ENCODE measurements around the gene UBE2N.

UBE2N gene

DNA sequence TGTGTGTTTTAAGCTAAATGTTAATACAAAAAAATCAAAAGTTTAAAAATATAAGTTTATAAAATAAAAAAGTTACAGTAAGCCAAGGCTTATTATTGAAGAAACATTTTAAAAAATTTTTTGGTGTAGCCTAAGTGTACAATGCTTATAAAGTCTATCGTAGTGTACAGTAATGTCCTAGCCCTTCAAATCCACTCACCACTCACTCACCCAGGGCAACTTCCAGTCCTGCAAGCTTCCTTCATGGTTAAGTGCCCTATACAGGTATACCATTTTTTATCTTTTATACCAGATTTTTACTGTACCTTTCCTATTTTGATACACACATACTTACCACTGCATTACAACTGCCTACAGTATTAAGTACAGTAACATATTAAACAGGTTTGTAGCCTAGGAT lies 11.9 kb downstream of the UBE2N start:
- no peak for TF ChIP-seq POLR2AphosphoS5 (IDR thresholded peaks at IDR 0.05; ENCODE audit: low read depth, low read length)
- TF ChIP-seq, protein P1, sequence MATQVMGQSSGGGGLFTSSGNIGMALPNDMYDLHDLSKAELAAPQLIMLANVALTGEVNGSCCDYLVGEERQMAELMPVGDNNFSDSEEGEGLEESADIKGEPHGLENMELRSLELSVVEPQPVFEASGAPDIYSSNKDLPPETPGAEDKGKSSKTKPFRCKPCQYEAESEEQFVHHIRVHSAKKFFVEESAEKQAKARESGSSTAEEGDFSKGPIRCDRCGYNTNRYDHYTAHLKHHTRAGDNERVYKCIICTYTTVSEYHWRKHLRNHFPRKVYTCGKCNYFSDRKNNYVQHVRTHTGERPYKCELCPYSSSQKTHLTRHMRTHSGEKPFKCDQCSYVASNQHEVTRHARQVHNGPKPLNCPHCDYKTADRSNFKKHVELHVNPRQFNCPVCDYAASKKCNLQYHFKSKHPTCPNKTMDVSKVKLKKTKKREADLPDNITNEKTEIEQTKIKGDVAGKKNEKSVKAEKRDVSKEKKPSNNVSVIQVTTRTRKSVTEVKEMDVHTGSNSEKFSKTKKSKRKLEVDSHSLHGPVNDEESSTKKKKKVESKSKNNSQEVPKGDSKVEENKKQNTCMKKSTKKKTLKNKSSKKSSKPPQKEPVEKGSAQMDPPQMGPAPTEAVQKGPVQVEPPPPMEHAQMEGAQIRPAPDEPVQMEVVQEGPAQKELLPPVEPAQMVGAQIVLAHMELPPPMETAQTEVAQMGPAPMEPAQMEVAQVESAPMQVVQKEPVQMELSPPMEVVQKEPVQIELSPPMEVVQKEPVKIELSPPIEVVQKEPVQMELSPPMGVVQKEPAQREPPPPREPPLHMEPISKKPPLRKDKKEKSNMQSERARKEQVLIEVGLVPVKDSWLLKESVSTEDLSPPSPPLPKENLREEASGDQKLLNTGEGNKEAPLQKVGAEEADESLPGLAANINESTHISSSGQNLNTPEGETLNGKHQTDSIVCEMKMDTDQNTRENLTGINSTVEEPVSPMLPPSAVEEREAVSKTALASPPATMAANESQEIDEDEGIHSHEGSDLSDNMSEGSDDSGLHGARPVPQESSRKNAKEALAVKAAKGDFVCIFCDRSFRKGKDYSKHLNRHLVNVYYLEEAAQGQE (IDR thresholded peaks at IDR 0.05; ENCODE audit: insufficient read depth in 1 of 2, low read depth in 2 of 2, low read length in 2 of 2): no peak
- TF ChIP-seq SIN3A (IDR thresholded peaks at IDR 0.05; ENCODE audit: borderline replicate concordance, insufficient read depth, low read length): no peak
- no peak for TF ChIP-seq FOXP2 (optimal IDR thresholded peaks at IDR 0.05; ENCODE audit: borderline replicate concordance, extremely low read depth, extremely low read length, insufficient read depth)
- no peak for TF ChIP-seq TAF1 (IDR thresholded peaks at IDR 0.05; ENCODE audit: borderline replicate concordance, insufficient read depth, low read length)

DNA sequence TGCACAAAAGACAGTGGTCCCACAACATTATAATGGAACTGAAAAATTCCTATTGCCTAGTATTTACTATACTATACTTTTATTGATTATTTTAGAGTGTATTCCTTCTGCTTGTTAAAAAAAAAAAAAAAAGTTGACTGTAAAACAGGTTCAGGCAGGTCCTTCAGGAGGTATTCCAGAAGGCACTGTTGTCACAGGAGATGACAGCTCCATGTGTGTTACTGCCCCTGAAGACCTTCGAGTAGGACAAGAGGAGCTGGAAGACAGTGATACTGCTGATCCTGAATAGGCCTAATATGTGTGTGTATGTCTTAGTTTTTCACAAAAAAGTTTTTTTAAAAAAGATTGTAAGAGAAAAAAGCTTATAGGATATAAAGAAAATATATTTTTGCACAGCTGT lies 12.3 kb downstream of the UBE2N start:
- TF ChIP-seq SIN3A (IDR thresholded peaks at IDR 0.05; ENCODE audit: borderline replicate concordance, insufficient read depth, low read length) (no peak), FOXP2 (optimal IDR thresholded peaks at IDR 0.05; ENCODE audit: borderline replicate concordance, extremely low read depth, extremely low read length, insufficient read depth) (no peak), POLR2AphosphoS5 (IDR thresholded peaks at IDR 0.05; ENCODE audit: low read depth, low read length) (no peak), TAF1 (IDR thresholded peaks at IDR 0.05; ENCODE audit: borderline replicate concordance, insufficient read depth, low read length) (no peak)
- TF ChIP-seq, protein P1 (IDR thresholded peaks at IDR 0.05; ENCODE audit: insufficient read depth in 1 of 2, low read depth in 2 of 2, low read length in 2 of 2): no peak

DNA sequence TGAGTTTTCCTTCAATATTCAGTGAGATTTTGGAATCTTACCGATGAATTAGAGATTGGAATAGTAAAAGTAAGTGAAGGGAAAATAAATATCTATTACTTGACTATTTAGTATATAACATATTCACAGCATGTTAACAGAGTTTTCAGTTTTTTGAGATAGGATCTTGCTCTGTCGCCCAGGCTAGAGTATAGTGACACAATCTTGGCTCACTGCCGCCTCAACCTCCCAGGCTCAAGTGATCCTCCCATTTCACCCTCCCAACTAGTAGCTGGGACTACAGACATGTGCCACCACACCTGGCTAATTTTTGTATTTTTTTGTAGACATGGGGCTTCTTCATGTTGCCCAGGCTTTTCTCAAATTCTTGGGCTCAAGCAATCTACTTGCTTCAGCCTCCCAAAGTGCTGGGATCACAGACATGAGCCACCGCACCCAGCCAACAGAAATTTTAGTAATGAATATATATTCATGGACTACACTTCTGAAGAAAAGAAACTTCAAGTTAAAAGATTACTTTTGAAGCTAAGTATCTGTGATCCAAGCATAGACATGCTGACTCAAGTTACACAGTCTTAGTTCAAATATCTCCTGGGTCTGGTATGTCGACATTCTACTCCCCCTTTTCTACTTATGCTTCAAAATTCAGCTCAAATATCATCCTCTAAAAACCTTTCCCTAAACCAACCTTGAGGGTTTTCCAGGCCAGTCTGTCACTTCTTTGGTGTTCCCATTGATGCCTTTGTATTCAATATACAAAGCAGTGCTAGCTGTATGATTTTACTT lies 13.8 kb downstream of the UBE2N start:
- no peak for TF ChIP-seq TAF1 (IDR thresholded peaks at IDR 0.05; ENCODE audit: borderline replicate concordance, insufficient read depth, low read length)

DNA sequence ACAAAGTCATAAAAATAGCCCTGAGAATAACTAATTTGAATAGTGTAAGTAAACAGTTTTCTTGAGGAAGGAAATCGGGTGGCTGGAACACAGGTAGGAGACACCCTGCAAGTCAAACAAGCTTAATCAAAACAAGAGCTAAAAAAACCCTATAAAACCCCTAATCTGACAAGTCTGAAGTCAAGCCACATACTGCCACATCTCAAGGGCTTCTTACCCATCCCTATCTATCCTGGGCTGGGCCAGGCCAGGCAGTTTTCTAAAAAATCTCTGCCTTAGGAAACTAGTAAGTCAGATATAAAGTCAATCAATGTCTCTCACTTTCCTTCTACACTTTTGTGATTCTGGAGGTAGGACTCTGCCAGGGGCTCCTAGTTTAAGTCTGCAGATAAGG lies 15.3 kb downstream of the UBE2N start:
- TF ChIP-seq FOXP2 (optimal IDR thresholded peaks at IDR 0.05; ENCODE audit: borderline replicate concordance, extremely low read depth, extremely low read length, insufficient read depth) (no peak), TAF1 (IDR thresholded peaks at IDR 0.05; ENCODE audit: borderline replicate concordance, insufficient read depth, low read length) (no peak), SIN3A (IDR thresholded peaks at IDR 0.05; ENCODE audit: borderline replicate concordance, insufficient read depth, low read length) (no peak), POLR2AphosphoS5 (IDR thresholded peaks at IDR 0.05; ENCODE audit: low read depth, low read length) (no peak)
- TF ChIP-seq, protein P1 (IDR thresholded peaks at IDR 0.05; ENCODE audit: insufficient read depth in 1 of 2, low read depth in 2 of 2, low read length in 2 of 2): no peak

DNA sequence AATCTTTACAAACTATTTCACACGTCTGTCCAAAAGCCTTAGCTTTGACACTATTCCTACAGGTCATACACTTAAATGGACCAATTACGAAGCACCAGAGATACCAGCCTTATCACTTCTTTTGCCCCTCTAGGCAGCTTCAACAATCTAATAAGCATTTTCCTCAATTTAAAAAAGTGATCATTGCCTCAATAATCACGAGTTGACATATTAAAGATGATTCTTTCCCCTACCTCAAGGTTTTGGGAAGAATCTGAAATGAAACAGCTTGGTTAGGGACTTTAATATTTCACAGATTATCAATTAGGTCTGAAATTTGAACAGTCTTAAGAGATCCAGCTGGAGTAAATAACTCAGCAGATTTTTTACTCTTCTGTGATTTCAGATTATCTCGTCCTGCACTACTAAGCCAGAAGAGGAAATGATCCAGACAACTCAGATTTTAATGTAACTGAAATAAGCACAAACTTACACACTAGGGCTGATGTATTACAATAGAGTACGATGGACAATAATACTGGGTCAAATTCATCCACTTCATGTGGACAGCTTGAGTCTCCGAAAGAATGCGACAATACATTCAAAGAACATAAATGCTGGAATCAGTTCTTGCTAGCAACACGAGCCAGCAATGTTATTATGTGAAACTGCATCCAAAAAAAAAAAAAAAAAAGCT lies 15.9 kb downstream of the UBE2N start:
- TF ChIP-seq FOXP2 (optimal IDR thresholded peaks at IDR 0.05; ENCODE audit: borderline replicate concordance, extremely low read depth, extremely low read length, insufficient read depth): no peak
- no peak for TF ChIP-seq SIN3A (IDR thresholded peaks at IDR 0.05; ENCODE audit: borderline replicate concordance, insufficient read depth, low read length)
- TF ChIP-seq, protein P1 (IDR thresholded peaks at IDR 0.05; ENCODE audit: insufficient read depth in 1 of 2, low read depth in 2 of 2, low read length in 2 of 2): no peak
- no peak for TF ChIP-seq POLR2AphosphoS5 (IDR thresholded peaks at IDR 0.05; ENCODE audit: low read depth, low read length)
